KOPT-K1 (cell line): Measurements from ENCODE around the gene PLXNA1.
A peak's percentile ranks its signal among the peaks of the same experiment; 100 is the strongest.

ENCODE experiments used
- H3K27ac ChIP-seq: fragments of 200-600 bp; sonication (generic); 2 replicates; pipeline ENCODE4 v1.5.1; 2016; ENCODE audit warnings: antibody characterized with exemption, mild to moderate bottlenecking, low read depth, low read length; ENCODE audit not compliant: poor library complexity, severe bottlenecking
- H3K36me3 ChIP-seq: fragments of 200-600 bp; sonication (generic); 2 replicates; pipeline ENCODE4 v1.5.1; 2017; ENCODE audit warnings: antibody characterized with exemption, mild to moderate bottlenecking, low read length, moderate library complexity; ENCODE audit not compliant: insufficient read depth
- H3K9me3 ChIP-seq: fragments of 200-600 bp; sonication (generic); 2 replicates; pipeline ENCODE4 v1.5.1; 2017; ENCODE audit warnings: antibody characterized with exemption, low read length, mild to moderate bottlenecking; ENCODE audit not compliant: insufficient read depth, poor library complexity, severe bottlenecking

Gene PLXNA1

GRCh38 chr3:126982471-126983175, at the start of gene PLXNA1:
PLXNA1 (plus strand) TSS chr3:126983115; CDS start chr3:126988594, 5,479 bp downstream.
- H3K36me3 ChIP-seq, result no peaks in the 10 kb centered on the region
- H3K27ac ChIP-seq, result peak within 1 kb of the TSS; percentile 85
- H3K9me3 ChIP-seq, result no peaks in the 10 kb centered on the region

GRCh38 chr3:126934031-126934531, 48.8 kb upstream of the PLXNA1 start:
- Histone ChIP-seq H3K27ac (no peak overlapping the region), H3K36me3 (no peaks in the 10 kb centered on the region)

GRCh38 chr3:126934991-126935390, 47.9 kb upstream of the PLXNA1 start:
- no peaks in the 10 kb centered on the region for H3K36me3 ChIP-seq
- H3K27ac ChIP-seq, result no peak overlapping the region
- no peaks in the 10 kb centered on the region for H3K9me3 ChIP-seq

More at GRCh38 chr3:126934031-126934531, 48.8 kb upstream of the PLXNA1 start:
- H3K9me3 ChIP-seq, result no peaks in the 10 kb centered on the region

- H3K9me3 ChIP-seq, result no peaks in the 10 kb centered on the region
- no peaks in the 10 kb centered on the region for H3K36me3 ChIP-seq
- H3K27ac ChIP-seq, result no peak overlapping the region
Observed at GRCh38 chr3:126935756-126936509, 47.0 kb upstream of the PLXNA1 start.

- Histone ChIP-seq H3K27ac (no peak overlapping the region), H3K9me3 (no peaks in the 10 kb centered on the region), H3K36me3 (no peaks in the 10 kb centered on the region)
Observed at GRCh38 chr3:126936853-126937425, 46.0 kb upstream of the PLXNA1 start.

- no peaks in the 10 kb centered on the region for H3K36me3 ChIP-seq
- H3K9me3 ChIP-seq, result no peaks in the 10 kb centered on the region
- H3K27ac ChIP-seq, result no peak overlapping the region
Observed at GRCh38 chr3:126937533-126937932, 45.4 kb upstream of the PLXNA1 start.

- Histone ChIP-seq H3K9me3 (no peaks in the 10 kb centered on the region), H3K27ac (no peak overlapping the region), H3K36me3 (no peaks in the 10 kb centered on the region)
Observed at GRCh38 chr3:126937973-126938372, 44.9 kb upstream of the PLXNA1 start.

GRCh38 chr3:126938520-126939337, 44.2 kb upstream of the PLXNA1 start:
- Histone ChIP-seq H3K9me3 (no peaks in the 10 kb centered on the region), H3K27ac (no peak overlapping the region), H3K36me3 (no peaks in the 10 kb centered on the region)

- H3K9me3 ChIP-seq, result no peaks in the 10 kb centered on the region
- no peaks in the 10 kb centered on the region for H3K36me3 ChIP-seq
- no peak overlapping the region for H3K27ac ChIP-seq
Observed at GRCh38 chr3:126939338-126939718, 43.6 kb upstream of the PLXNA1 start.

- Histone ChIP-seq H3K9me3 (no peaks in the 10 kb centered on the region), H3K27ac (no peak overlapping the region), H3K36me3 (no peaks in the 10 kb centered on the region)
Observed at GRCh38 chr3:126939733-126940132, 43.2 kb upstream of the PLXNA1 start.

- no peaks in the 10 kb centered on the region for H3K36me3 ChIP-seq
- no peak overlapping the region for H3K27ac ChIP-seq
- no peaks in the 10 kb centered on the region for H3K9me3 ChIP-seq
Observed at GRCh38 chr3:126941721-126942270, 41.1 kb upstream of the PLXNA1 start.

- no peaks in the 10 kb centered on the region for H3K36me3 ChIP-seq
- H3K9me3 ChIP-seq, result no peaks in the 10 kb centered on the region
- H3K27ac ChIP-seq, result no peak overlapping the region
Observed at GRCh38 chr3:126944089-126944965, 38.6 kb upstream of the PLXNA1 start.

GRCh38 chr3:126945171-126945721, 37.7 kb upstream of the PLXNA1 start:
- Histone ChIP-seq H3K36me3 (no peaks in the 10 kb centered on the region), H3K27ac (no peak overlapping the region), H3K9me3 (no peaks in the 10 kb centered on the region)
